Measurements from ENCODE around the gene DIP2A.

DIP2A gene

DNA sequence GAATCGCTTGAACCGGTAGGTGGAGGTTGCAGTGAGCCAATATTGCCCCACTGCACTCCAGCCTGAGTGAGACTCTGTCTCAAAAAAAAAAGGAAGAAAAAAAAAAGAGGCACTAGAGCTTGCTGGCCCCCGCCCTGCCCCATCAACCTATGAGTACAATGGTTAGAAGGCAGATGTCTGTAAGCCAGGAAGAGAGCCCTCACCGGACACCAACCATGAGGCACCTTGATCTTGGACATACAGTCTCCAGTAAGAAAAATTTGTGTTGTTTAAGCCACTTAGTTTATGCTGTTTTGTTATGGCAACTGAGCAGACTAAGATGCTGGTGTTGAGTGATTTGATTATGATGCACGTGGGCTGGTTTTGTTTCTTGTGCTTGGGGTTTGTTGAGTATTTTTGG lies 34.2 kb downstream of the DIP2A start:
- Histone ChIP-seq H3K27me3 (ENCODE audit: control insufficient read depth in 1 of 2, insufficient read depth in 2 of 2, low read length in 2 of 2) (no peaks in the 10 kb centered on the region), H3K36me3 (ENCODE audit: control insufficient read depth in 1 of 2, insufficient read depth in 2 of 2, low read length in 2 of 2) (peaks cover 7 to 31% of the 10 kb centered on the region in 2 donors), H3K27ac (ENCODE audit: low read depth, low read length) (no peak overlapping the region), H3K4me1 (ENCODE audit: control insufficient read depth in 1 of 2, insufficient read depth in 2 of 2, low read length in 2 of 2) (no peaks in the 10 kb centered on the region), H3K9me3 (ENCODE audit: control insufficient read depth in 1 of 2, low read length in 2 of 2) (no peaks in the 10 kb centered on the region), H3K9ac (ENCODE audit: low read depth in 1 of 2, low read length in 2 of 2) (no peak overlapping the region), H3K4me3 (ENCODE audit: low read depth in 1 of 2, low read length in 2 of 2) (no peak overlapping the region)

DNA sequence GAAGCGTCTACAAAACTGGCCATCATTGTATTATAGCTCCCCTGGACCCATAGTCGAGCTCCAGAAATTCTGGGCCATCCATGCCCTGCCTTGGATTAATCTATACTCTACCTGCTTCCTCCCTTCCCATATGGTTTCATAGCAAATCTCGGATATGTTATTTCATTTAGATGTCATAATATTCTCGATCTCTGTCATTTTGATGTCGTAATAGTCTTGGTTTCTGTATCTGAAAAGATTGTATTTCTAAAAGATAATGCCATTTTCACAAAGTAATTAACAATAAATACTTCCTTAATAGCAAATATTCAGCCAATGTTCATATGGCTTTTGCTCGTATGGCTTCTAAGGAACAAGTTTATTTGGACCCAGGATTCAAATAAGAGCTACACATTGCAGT lies 35.1 kb downstream of the DIP2A start:
- no peaks in the 10 kb centered on the region for H3K27me3 ChIP-seq (ENCODE audit: control insufficient read depth in 1 of 2, insufficient read depth in 2 of 2, low read length in 2 of 2)
- no peaks in the 10 kb centered on the region for H3K9me3 ChIP-seq (ENCODE audit: control insufficient read depth in 1 of 2, low read length in 2 of 2)
- H3K27ac ChIP-seq (ENCODE audit: low read depth, low read length): no peak overlapping the region
- H3K4me3 ChIP-seq (ENCODE audit: low read depth in 1 of 2, low read length in 2 of 2): no peak overlapping the region
- no peak overlapping the region for H3K9ac ChIP-seq (ENCODE audit: low read depth in 1 of 2, low read length in 2 of 2)
- H3K36me3 ChIP-seq (ENCODE audit: control insufficient read depth in 1 of 2, insufficient read depth in 2 of 2, low read length in 2 of 2): peaks cover 9 to 41% of the 10 kb centered on the region in 2 donors
- H3K4me1 ChIP-seq (ENCODE audit: control insufficient read depth in 1 of 2, insufficient read depth in 2 of 2, low read length in 2 of 2): no peaks in the 10 kb centered on the region

DNA sequence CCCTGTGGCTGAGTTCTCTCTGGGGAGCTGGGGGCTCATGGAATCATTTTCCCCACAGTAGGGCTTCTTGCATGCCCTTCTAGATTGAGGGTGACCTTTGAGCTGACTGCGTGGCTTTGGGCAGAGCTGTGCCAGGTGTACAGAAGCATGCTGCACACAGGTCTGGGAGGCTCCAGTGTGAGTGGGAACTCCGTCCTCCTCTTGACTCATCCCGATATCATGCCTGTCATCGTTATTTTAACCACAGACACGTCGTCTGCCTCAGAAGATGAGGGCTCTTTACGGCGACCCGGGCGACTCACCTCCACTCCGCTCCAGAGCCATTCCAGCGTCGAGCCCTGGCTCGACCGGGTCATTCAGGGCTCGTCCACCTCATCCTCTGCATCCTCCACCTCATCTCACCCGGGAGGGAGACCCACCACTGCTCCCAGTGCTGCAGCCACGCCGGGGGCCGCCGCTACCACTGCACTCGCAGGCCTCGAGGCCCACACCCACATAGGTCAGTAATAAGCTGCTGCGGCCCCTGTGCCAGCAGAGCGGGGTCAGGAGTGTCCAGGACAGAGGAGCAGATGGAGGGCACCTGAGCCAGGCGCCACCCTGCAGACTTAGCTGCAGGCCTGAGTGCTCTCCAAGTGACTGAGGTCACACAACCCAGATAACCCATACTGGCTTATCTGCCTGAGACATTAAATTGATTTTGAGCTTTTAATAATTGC lies 39.8 kb downstream of the DIP2A start:
- Histone ChIP-seq H3K9ac (ENCODE audit: low read depth in 1 of 2, low read length in 2 of 2) (no peak overlapping the region), H3K4me3 (ENCODE audit: low read depth in 1 of 2, low read length in 2 of 2) (no peak overlapping the region), H3K36me3 (ENCODE audit: control insufficient read depth in 1 of 2, insufficient read depth in 2 of 2, low read length in 2 of 2) (peaks cover 16 to 57% of the 10 kb centered on the region in 2 donors), H3K9me3 (ENCODE audit: control insufficient read depth in 1 of 2, low read length in 2 of 2) (no peaks in the 10 kb centered on the region), H3K4me1 (ENCODE audit: control insufficient read depth in 1 of 2, insufficient read depth in 2 of 2, low read length in 2 of 2) (peaks cover 8 to 13% of the 10 kb centered on the region in 2 donors), H3K27me3 (ENCODE audit: control insufficient read depth in 1 of 2, insufficient read depth in 2 of 2, low read length in 2 of 2) (no peaks in the 10 kb centered on the region), H3K27ac (ENCODE audit: low read depth, low read length) (no peak overlapping the region)

DNA sequence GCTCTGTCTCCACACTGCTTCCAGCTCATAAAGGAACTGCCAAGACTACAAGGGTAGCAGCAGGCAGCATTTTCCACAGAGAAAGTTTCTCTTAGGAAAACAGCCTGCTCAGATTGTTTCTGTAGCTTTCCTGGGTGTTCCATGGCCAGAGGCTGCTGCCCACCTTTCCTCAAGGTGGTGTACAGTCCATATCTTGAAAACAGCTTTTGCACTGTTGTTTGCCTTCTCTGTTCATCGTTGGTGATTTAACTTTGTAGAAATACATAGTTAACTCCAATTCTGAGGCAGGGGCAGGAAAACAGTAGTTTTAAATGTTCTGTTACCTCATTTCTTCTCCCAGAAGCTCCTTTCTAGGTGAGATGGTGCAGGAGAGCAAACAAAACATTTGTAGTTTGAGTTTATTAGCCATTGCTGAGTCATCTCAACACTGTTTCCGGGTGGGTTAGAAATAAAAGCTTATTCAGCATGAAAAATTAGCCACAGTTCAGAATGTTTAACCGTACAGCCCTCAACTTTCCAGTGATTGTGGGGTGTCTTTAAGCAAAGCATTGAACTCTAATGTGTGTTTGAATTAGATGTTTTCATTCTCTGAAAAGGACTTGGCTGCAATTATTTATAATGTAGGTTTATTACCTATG lies 41.7 kb downstream of the DIP2A start:
- Histone ChIP-seq H3K4me1 (ENCODE audit: control insufficient read depth in 1 of 2, insufficient read depth in 2 of 2, low read length in 2 of 2) (peaks cover 8 to 13% of the 10 kb centered on the region in 2 donors), H3K27ac (ENCODE audit: low read depth, low read length) (no peak overlapping the region), H3K36me3 (ENCODE audit: control insufficient read depth in 1 of 2, insufficient read depth in 2 of 2, low read length in 2 of 2) (peaks cover 22 to 63% of the 10 kb centered on the region in 2 donors), H3K9ac (ENCODE audit: low read depth in 1 of 2, low read length in 2 of 2) (no peak overlapping the region), H3K27me3 (ENCODE audit: control insufficient read depth in 1 of 2, insufficient read depth in 2 of 2, low read length in 2 of 2) (no peaks in the 10 kb centered on the region), H3K4me3 (ENCODE audit: low read depth in 1 of 2, low read length in 2 of 2) (no peak overlapping the region), H3K9me3 (ENCODE audit: control insufficient read depth in 1 of 2, low read length in 2 of 2) (no peaks in the 10 kb centered on the region)

DNA sequence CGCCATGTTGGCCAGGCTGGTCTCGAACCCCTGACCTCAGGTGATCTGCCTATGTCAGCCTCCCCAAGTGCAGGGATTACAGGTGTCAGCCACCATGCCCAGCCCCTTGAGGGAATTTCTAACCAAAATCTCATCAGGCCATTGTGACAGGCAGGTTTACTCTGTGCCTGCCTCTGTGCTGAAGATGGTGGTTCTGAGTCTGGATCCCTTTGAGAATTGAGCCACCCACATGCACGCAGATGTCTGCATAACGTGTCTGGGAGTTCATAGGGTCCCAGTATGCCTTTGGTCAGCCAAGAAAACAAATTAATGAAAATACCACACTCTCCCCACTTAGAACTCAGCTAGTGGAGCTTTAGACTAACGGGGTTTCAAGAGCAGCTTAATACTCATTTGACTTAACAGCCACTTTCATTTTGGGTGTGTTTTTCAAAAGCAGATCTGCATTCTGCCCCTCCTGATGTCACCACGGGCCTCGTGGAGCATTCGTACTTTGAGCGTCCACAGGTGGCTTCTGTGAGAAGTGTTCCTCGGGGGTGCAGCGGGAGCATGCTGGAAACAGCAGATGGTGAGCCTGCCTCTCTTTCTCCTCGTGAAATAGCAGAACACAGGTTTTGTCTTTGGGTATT lies 45.3 kb downstream of the DIP2A start:
- H3K27me3 ChIP-seq (ENCODE audit: control insufficient read depth in 1 of 2, insufficient read depth in 2 of 2, low read length in 2 of 2): no peaks in the 10 kb centered on the region
- H3K9me3 ChIP-seq (ENCODE audit: control insufficient read depth in 1 of 2, low read length in 2 of 2): no peaks in the 10 kb centered on the region
- H3K9ac ChIP-seq (ENCODE audit: low read depth in 1 of 2, low read length in 2 of 2): no peak overlapping the region
- peaks cover 17 to 45% of the 10 kb centered on the region in 2 donors for H3K36me3 ChIP-seq (ENCODE audit: control insufficient read depth in 1 of 2, insufficient read depth in 2 of 2, low read length in 2 of 2)
- no peak overlapping the region for H3K27ac ChIP-seq (ENCODE audit: low read depth, low read length)
- H3K4me3 ChIP-seq (ENCODE audit: low read depth in 1 of 2, low read length in 2 of 2): no peak overlapping the region
- H3K4me1 ChIP-seq (ENCODE audit: control insufficient read depth in 1 of 2, insufficient read depth in 2 of 2, low read length in 2 of 2): peaks cover 8 to 13% of the 10 kb centered on the region in 2 donors

DNA sequence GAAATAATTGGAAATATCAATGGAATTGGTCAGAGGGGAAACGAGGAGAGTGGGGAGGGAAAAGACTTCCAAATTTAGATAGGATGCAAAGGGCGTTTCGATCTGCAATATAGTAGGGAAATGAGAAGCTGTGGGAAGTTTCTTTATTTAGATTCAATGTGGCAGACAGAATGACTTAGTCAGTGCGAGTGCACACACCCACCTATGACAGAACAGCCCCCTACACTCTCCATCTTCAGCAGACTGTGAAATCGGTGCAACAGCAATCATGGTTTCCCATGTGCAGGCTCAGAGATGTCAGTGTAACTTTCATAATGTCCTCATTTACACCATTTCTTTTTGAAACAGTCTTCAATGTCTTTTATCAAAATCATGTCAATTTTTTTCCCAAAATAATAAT lies 46.0 kb downstream of the DIP2A start:
- no peak overlapping the region for H3K9ac ChIP-seq (ENCODE audit: low read depth in 1 of 2, low read length in 2 of 2)

DNA sequence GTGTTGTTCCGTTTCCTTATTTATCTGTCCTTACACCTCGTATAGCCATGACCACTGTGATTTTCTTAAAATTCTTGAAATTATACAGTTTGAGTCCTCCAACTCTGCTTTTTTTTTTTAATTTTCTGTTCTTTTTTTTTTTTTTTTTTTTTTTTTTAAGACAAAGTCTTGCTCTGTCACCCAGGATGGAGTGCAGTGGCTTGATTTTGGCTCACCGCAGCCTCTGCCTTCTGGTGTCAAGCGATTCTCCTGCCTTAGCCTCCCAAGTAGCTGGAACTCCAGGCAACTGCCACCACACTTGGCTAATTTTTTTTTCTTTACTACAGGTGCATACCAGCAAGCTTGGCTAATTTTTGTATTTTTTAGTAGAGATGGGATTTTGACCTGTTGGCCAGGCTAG lies 48.9 kb downstream of the DIP2A start:
- Histone ChIP-seq H3K9me3 (ENCODE audit: control insufficient read depth in 1 of 2, low read length in 2 of 2) (no peaks in the 10 kb centered on the region), H3K4me1 (ENCODE audit: control insufficient read depth in 1 of 2, insufficient read depth in 2 of 2, low read length in 2 of 2) (no peaks in the 10 kb centered on the region), H3K36me3 (ENCODE audit: control insufficient read depth in 1 of 2, insufficient read depth in 2 of 2, low read length in 2 of 2) (peaks cover 29 to 47% of the 10 kb centered on the region in 2 donors), H3K4me3 (ENCODE audit: low read depth in 1 of 2, low read length in 2 of 2) (no peak overlapping the region), H3K9ac (ENCODE audit: low read depth in 1 of 2, low read length in 2 of 2) (no peak overlapping the region), H3K27me3 (ENCODE audit: control insufficient read depth in 1 of 2, insufficient read depth in 2 of 2, low read length in 2 of 2) (no peaks in the 10 kb centered on the region), H3K27ac (ENCODE audit: low read depth, low read length) (no peak overlapping the region)

More for the DNA sequence above, 46.0 kb downstream of the DIP2A start:
- Histone ChIP-seq H3K36me3 (ENCODE audit: control insufficient read depth in 1 of 2, insufficient read depth in 2 of 2, low read length in 2 of 2) (peaks cover 12 to 43% of the 10 kb centered on the region in 2 donors), H3K27me3 (ENCODE audit: control insufficient read depth in 1 of 2, insufficient read depth in 2 of 2, low read length in 2 of 2) (no peaks in the 10 kb centered on the region), H3K9me3 (ENCODE audit: control insufficient read depth in 1 of 2, low read length in 2 of 2) (no peaks in the 10 kb centered on the region), H3K4me3 (ENCODE audit: low read depth in 1 of 2, low read length in 2 of 2) (no peak overlapping the region), H3K27ac (ENCODE audit: low read depth, low read length) (no peak overlapping the region), H3K4me1 (ENCODE audit: control insufficient read depth in 1 of 2, insufficient read depth in 2 of 2, low read length in 2 of 2) (peaks cover 8 to 11% of the 10 kb centered on the region in 2 donors)

DNA sequence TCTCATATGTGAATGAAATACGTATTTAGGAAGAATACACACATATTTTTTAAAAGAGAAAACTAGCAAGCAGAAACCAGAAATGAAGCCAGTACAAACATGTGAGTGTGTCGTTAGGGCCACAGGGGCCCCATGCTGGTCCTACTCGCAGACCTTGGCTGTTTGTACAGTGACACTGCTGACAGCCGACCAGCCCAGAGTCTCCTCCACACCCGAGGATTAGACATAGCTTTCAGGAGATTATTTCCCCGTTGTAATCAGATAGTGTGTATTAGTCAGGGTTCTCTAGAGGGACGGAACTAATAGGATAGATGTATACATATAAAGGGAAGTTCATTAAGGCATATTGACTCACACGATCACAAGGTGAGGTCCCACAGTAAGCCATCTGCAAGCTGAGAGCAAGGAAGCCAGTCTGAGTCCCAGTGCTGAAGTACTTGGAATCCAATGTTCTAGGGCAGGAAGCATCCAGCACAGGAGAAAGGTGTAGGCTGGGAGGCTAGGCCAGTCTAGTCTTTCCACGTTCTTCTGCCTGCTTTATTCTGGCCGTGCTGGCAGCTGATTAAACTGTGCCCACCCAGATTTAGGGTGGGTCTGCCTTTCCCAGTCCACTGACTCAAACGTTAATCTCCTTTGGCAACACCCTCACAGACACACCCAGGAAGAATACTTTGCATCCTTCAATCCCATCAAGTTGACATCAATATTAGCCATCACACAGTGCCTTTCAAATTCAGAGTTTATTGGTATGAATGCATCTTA lies 51.2 kb downstream of the DIP2A start:
- Histone ChIP-seq H3K36me3 (ENCODE audit: control insufficient read depth in 1 of 2, insufficient read depth in 2 of 2, low read length in 2 of 2) (peaks cover 21 to 35% of the 10 kb centered on the region in 2 donors), H3K4me3 (ENCODE audit: low read depth in 1 of 2, low read length in 2 of 2) (no peak overlapping the region), H3K4me1 (ENCODE audit: control insufficient read depth in 1 of 2, insufficient read depth in 2 of 2, low read length in 2 of 2) (peaks cover 0 to 3% of the 10 kb centered on the region in 2 donors), H3K9me3 (ENCODE audit: control insufficient read depth in 1 of 2, low read length in 2 of 2) (no peaks in the 10 kb centered on the region), H3K9ac (ENCODE audit: low read depth in 1 of 2, low read length in 2 of 2) (no peak overlapping the region), H3K27ac (ENCODE audit: low read depth, low read length) (no peak overlapping the region), H3K27me3 (ENCODE audit: control insufficient read depth in 1 of 2, insufficient read depth in 2 of 2, low read length in 2 of 2) (no peaks in the 10 kb centered on the region)

DNA sequence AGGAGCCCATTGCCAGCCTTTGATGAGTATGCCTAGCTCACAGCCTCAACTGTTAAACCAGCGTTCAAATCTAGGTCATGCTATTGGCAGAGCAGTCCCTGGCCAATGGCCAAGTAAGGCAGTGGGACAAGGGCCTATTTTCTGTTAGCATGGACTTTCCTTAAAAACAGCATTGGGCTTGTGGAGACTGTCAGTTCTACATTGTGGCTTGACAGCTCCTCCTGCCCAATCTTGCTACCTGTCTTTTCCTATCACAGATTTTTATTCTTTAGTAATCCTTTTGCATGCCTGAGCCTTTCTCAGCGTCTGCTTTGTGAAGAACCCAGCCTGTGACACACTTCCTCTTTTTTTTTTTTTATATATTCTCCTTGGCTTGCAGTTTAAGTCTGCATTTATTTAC lies 56.4 kb downstream of the DIP2A start:
- H3K27ac ChIP-seq (ENCODE audit: low read depth, low read length): no peak overlapping the region
- peaks cover 23 to 27% of the 10 kb centered on the region in 2 donors for H3K36me3 ChIP-seq (ENCODE audit: control insufficient read depth in 1 of 2, insufficient read depth in 2 of 2, low read length in 2 of 2)
- H3K9me3 ChIP-seq (ENCODE audit: control insufficient read depth in 1 of 2, low read length in 2 of 2): no peaks in the 10 kb centered on the region
- H3K4me1 ChIP-seq (ENCODE audit: control insufficient read depth in 1 of 2, insufficient read depth in 2 of 2, low read length in 2 of 2): peaks cover 0 to 3% of the 10 kb centered on the region in 2 donors
- no peaks in the 10 kb centered on the region for H3K27me3 ChIP-seq (ENCODE audit: control insufficient read depth in 1 of 2, insufficient read depth in 2 of 2, low read length in 2 of 2)
- no peak overlapping the region for H3K9ac ChIP-seq (ENCODE audit: low read depth in 1 of 2, low read length in 2 of 2)
- no peak overlapping the region for H3K4me3 ChIP-seq (ENCODE audit: low read depth in 1 of 2, low read length in 2 of 2)

DNA sequence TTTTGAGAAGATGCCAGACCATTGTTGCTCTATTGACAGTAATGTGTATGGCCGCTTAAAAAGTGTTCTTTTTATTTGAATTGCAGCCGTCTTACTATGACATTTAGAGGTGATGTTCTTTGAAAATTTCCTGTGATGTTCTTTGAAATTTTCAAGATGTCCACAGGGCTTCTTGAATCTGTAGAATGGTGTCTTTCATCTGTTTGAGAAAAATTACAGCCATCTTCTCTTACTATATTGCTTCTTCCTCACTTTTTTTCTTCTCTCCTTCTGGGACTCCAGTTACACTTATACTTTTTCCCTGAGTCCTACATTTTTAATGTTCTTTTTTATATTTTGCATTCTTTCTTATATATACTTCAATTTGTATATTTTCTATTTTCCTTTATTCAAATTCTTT lies 57.4 kb downstream of the DIP2A start:
- Histone ChIP-seq H3K4me3 (ENCODE audit: low read depth in 1 of 2, low read length in 2 of 2) (no peak overlapping the region), H3K27ac (ENCODE audit: low read depth, low read length) (no peak overlapping the region), H3K36me3 (ENCODE audit: control insufficient read depth in 1 of 2, insufficient read depth in 2 of 2, low read length in 2 of 2) (peaks cover 20 to 26% of the 10 kb centered on the region in 2 donors), H3K4me1 (ENCODE audit: control insufficient read depth in 1 of 2, insufficient read depth in 2 of 2, low read length in 2 of 2) (peaks cover 0 to 3% of the 10 kb centered on the region in 2 donors), H3K9me3 (ENCODE audit: control insufficient read depth in 1 of 2, low read length in 2 of 2) (no peaks in the 10 kb centered on the region), H3K9ac (ENCODE audit: low read depth in 1 of 2, low read length in 2 of 2) (no peak overlapping the region), H3K27me3 (ENCODE audit: control insufficient read depth in 1 of 2, insufficient read depth in 2 of 2, low read length in 2 of 2) (no peaks in the 10 kb centered on the region)
